IMR-90 (cell line): ENCODE results near the gene PPM1H. TPM values are rescaled to one million over a fixed set of nuclear protein-coding genes. Genes with fewer than 3 reads are reported as not detected.

ENCODE experiments used
- ATAC-seq: fragments of 200-7000 bp; cut with Tn5 transposase; 2 replicates; pipeline ENCODE4 v1.9.1; 2020; ENCODE audit warnings: low read depth, mild to moderate bottlenecking, moderate library complexity
- BruUV-seq: library from RNA; stranded (reverse); fragments of 400-500 nt; replicated peaks from 2 replicates; lab custom pipeline; 2021; lab: Mats Ljungman, UMichigan
- CTCF ChIA-PET: fragments of 300-600 bp; formaldehyde crosslinking; extraction: SDS; loops from one replicate; lab custom pipeline; 2021; ENCODE audit warnings: antibody characterized with exemption; lab: Yijun Ruan, JAX
- POLR2A ChIA-PET: fragments of 300-600 bp; sonication (Branson Sonifier 250); formaldehyde crosslinking; loops from one replicate; lab custom pipeline; 2022; ENCODE audit warnings: antibody characterized with exemption; ENCODE audit not compliant: unreplicated experiment; lab: Charles Lee
- DNase-seq: peaks from one replicate; pipeline ENCODE4 v3.0.0; 2013
- H2AFZ ChIP-seq: replicated peaks from 2 replicates; pipeline ENCODE3; 2013; ENCODE audit warnings: low read length, mild to moderate bottlenecking; ENCODE audit not compliant: poor library complexity
- H2AK5ac ChIP-seq: 2 replicates; pipeline ENCODE4 v1.6.1; 2013; ENCODE audit warnings: low read depth, low read length, inconsistent platforms
- H2AK9ac ChIP-seq: replicated peaks from 2 replicates; pipeline ENCODE3; 2013; ENCODE audit warnings: mild to moderate bottlenecking, low read depth, low read length, moderate library complexity; ENCODE audit not compliant: poor library complexity
- H2BK120ac ChIP-seq: 2 replicates; pipeline ENCODE4 v1.6.1; 2013; ENCODE audit warnings: low read depth, low read length, inconsistent platforms
- H2BK15ac ChIP-seq: 3 replicates; pipeline ENCODE4 v1.6.1; 2013; ENCODE audit warnings: low read depth, low read length, inconsistent platforms
- H2BK20ac ChIP-seq: 2 replicates; pipeline ENCODE4 v1.6.1; 2013; ENCODE audit warnings: low read depth, mild to moderate bottlenecking, inconsistent platforms, low read length, moderate library complexity
- H2BK5ac ChIP-seq: 2 replicates; pipeline ENCODE4 v1.6.1; 2013; ENCODE audit warnings: mild to moderate bottlenecking, low read depth, low read length, inconsistent platforms; ENCODE audit not compliant: poor library complexity, severe bottlenecking
- H3K14ac ChIP-seq: replicated peaks from 2 replicates; pipeline ENCODE4 v1.6.1; 2013; ENCODE audit warnings: low read depth, low read length, inconsistent platforms
- H3K18ac ChIP-seq: 2 replicates; pipeline ENCODE4 v1.6.1; 2013; ENCODE audit warnings: low read depth, low read length, control low read depth
- H3K23ac ChIP-seq: 2 replicates; pipeline ENCODE4 v1.6.1; 2013; ENCODE audit warnings: low read depth, low read length, inconsistent platforms
- H3K27ac ChIP-seq: 2 replicates; pipeline ENCODE4 v1.5.1; 2013; ENCODE audit warnings: mild to moderate bottlenecking, control low read depth, low read length; ENCODE audit not compliant: insufficient read depth
- H3K27me3 ChIP-seq: 2 replicates; pipeline ENCODE4 v1.6.1; 2013; ENCODE audit warnings: low read length; ENCODE audit not compliant: control insufficient read depth, insufficient read depth
- H3K36me3 ChIP-seq: 2 replicates; pipeline ENCODE4 v1.6.1; 2013; ENCODE audit warnings: low read length, mixed read lengths; ENCODE audit not compliant: control insufficient read depth, insufficient read depth
- H3K4ac ChIP-seq: 2 replicates; pipeline ENCODE4 v1.6.1; 2013; ENCODE audit warnings: low read depth, low read length, inconsistent platforms
- H3K4me1 ChIP-seq: 2 replicates; pipeline ENCODE4 v1.6.1; 2013; ENCODE audit warnings: low read length, mixed read lengths; ENCODE audit not compliant: control insufficient read depth, insufficient read depth
- H3K4me2 ChIP-seq: 2 replicates; pipeline ENCODE4 v1.6.1; 2013; ENCODE audit warnings: low read depth, mild to moderate bottlenecking, control low read depth, low read length, moderate library complexity
- H3K4me3 ChIP-seq: 2 replicates; pipeline ENCODE4 v1.5.1; 2013; ENCODE audit warnings: low read depth, mild to moderate bottlenecking, control low read depth, low read length, moderate library complexity; ENCODE audit not compliant: insufficient read depth
- H3K56ac ChIP-seq: 2 replicates; pipeline ENCODE4 v1.6.1; 2013; ENCODE audit warnings: low read length, inconsistent platforms; ENCODE audit not compliant: insufficient read depth; ENCODE audit errors: extremely low read depth
- H3K79me1 ChIP-seq, 2 experiments: 2 replicates each; pipeline ENCODE4 v1.6.1; 2013; ENCODE audit warnings: low read length in 2 of 2, inconsistent platforms in 1 of 2, low read depth in 1 of 2
- H3K9ac ChIP-seq: 2 replicates; pipeline ENCODE4 v1.6.1; 2013; ENCODE audit warnings: low read depth, low read length, control low read depth
- H3K9me1 ChIP-seq: 2 replicates; pipeline ENCODE4 v1.6.1; 2013; ENCODE audit warnings: low read length, inconsistent platforms; ENCODE audit not compliant: insufficient read depth
- H3K9me3 ChIP-seq: 2 replicates; pipeline ENCODE4 v1.6.1; 2013; ENCODE audit warnings: low read length; ENCODE audit not compliant: control insufficient read depth, insufficient read depth
- H4K20me1 ChIP-seq: 2 replicates; pipeline ENCODE4 v1.6.1; 2013; ENCODE audit warnings: low read length, inconsistent platforms; ENCODE audit not compliant: insufficient read depth
- H4K5ac ChIP-seq: 2 replicates; pipeline ENCODE4 v1.6.1; 2013; ENCODE audit warnings: mild to moderate bottlenecking, low read depth, low read length, control low read depth
- H4K8ac ChIP-seq, 2 experiments: 2 replicates each; pipeline ENCODE4 v1.6.1; 2013; ENCODE audit warnings: low read depth in 2 of 2, low read length in 2 of 2, control low read depth in 1 of 2, inconsistent platforms in 1 of 2
- H4K91ac ChIP-seq: 2 replicates; pipeline ENCODE4 v1.6.1; 2013; ENCODE audit warnings: low read depth, low read length, inconsistent platforms; ENCODE audit not compliant: insufficient read depth
- BHLHE40 ChIP-seq: fragments of 150-350 bp; IDR thresholded peaks from 2 replicates; pipeline ENCODE4 v1.6.1; 2016; ENCODE audit warnings: mild to moderate bottlenecking, low read depth, low read length
- CEBPB ChIP-seq: IDR thresholded peaks from 2 replicates; pipeline ENCODE4 v1.6.1; 2012; ENCODE audit warnings: low read depth, low read length, improper control_type of control experiment
- CHD1 ChIP-seq: IDR thresholded peaks from 2 replicates; pipeline ENCODE4 v1.6.1; 2012; ENCODE audit warnings: low read depth, low read length, improper control_type of control experiment
- FOS ChIP-seq: fragments of 150-350 bp; IDR thresholded peaks from 2 replicates; pipeline ENCODE4 v1.6.1; 2016; ENCODE audit warnings: low read depth, low read length
- MAFK ChIP-seq: IDR thresholded peaks from 2 replicates; pipeline ENCODE4 v1.6.1; 2012; ENCODE audit warnings: low read depth, low read length, improper control_type of control experiment
- MAZ ChIP-seq: IDR thresholded peaks from 2 replicates; pipeline ENCODE4 v1.6.1; 2012; ENCODE audit warnings: low read depth, mild to moderate bottlenecking, low read length, improper control_type of control experiment, moderate library complexity, borderline replicate concordance
- MXI1 ChIP-seq: IDR thresholded peaks from 2 replicates; pipeline ENCODE4 v1.6.1; 2012; ENCODE audit warnings: low read depth, mild to moderate bottlenecking, low read length, moderate library complexity, borderline replicate concordance
- NFE2L2 ChIP-seq: fragments of 150-350 bp; IDR thresholded peaks from 2 replicates; pipeline ENCODE4 v1.6.1; 2016; ENCODE audit warnings: low read depth, mild to moderate bottlenecking, low read length
- POLR2A ChIP-seq: IDR thresholded peaks from 2 replicates; pipeline ENCODE4 v1.6.1; 2012; ENCODE audit warnings: mild to moderate bottlenecking, low read depth, low read length
- RAD21 ChIP-seq: IDR thresholded peaks from 2 replicates; pipeline ENCODE4 v1.6.1; 2012; ENCODE audit warnings: low read length, improper control_type of control experiment
- RCOR1 ChIP-seq: IDR thresholded peaks from 2 replicates; pipeline ENCODE4 v1.6.1; 2012; ENCODE audit warnings: mild to moderate bottlenecking, low read length, improper control_type of control experiment; ENCODE audit not compliant: insufficient replicate concordance
- RFX5 ChIP-seq: IDR thresholded peaks from 2 replicates; pipeline ENCODE4 v1.8.0; 2012; ENCODE audit warnings: low read depth, mild to moderate bottlenecking, low read length, moderate library complexity
- SMC3 ChIP-seq: fragments of 150-350 bp; IDR thresholded peaks from 2 replicates; pipeline ENCODE4 v1.6.1; 2016; ENCODE audit warnings: low read depth, mild to moderate bottlenecking, antibody characterized with exemption, low read length, moderate library complexity
- WGBS, 2 experiments: methylation state at CpG; one replicate each; pipeline versions ENCODE4 v1.1.5 to v1.1.7; 2013; ENCODE audit warnings: missing lambda C conversion rate in 2 of 2; ENCODE audit not compliant: insufficient read length in 1 of 2; ENCODE audit errors: extremely low coverage in 2 of 2; 5-methylcytosine and 5-hydroxymethylcytosine counted together
- dilution Hi-C: fragments of 300-500 bp; cut with HindIII; formaldehyde crosslinking; loops from one replicate; pipeline ENCODE4 v1.14.3; 2018; ENCODE audit warnings: low sequenced_read_pairs; ENCODE audit not compliant: unreplicated experiment
- in situ Hi-C: fragments of 300-500 bp; cut with MboI; formaldehyde crosslinking; loops from 3 replicates; pipeline ENCODE4 v1.14.3; 2019; ENCODE audit warnings: low sequenced_read_pairs, inconsistent platforms, mixed read lengths
- intact Hi-C: fragments of 100-400 bp; cut with micrococcal nuclease; formaldehyde crosslinking; loops from 2 replicates; pipeline ENCODE4 v1.10.0; 2022
- polyA plus RNA-seq, 3 experiments: library from polyadenylated mRNA; depleted of rRNA; stranded (reverse); fragments of >200 nt; gene quantifications; 2 replicates each; pipeline ENCODE4 v1.2.3, GENCODE V29; 2012; ENCODE audit warnings: low replicate concordance in 1 of 3
- total RNA-seq: library from RNA; depleted of rRNA; stranded (reverse); fragments of >200 nt; gene quantifications from 2 replicates; pipeline ENCODE4 v1.2.3, GENCODE V29; 2012
- TF ChIP-seq, protein P1 (sequence below): fragments of 150-350 bp; IDR thresholded peaks from 2 replicates; pipeline ENCODE4 v1.6.1; 2016; ENCODE audit warnings: low read depth, mild to moderate bottlenecking, low read length, moderate library complexity, borderline replicate concordance
- TF ChIP-seq, protein P2 (sequence below): fragments of 150-350 bp; IDR thresholded peaks from 2 replicates; pipeline ENCODE4 v1.6.1; 2017; ENCODE audit warnings: mild to moderate bottlenecking, antibody characterized with exemption, low read length, low read depth
- TF ChIP-seq, protein P3 (sequence below): conservative IDR thresholded peaks from 2 replicates; pipeline ENCODE4 v1.5.1; 2012; ENCODE audit warnings: mild to moderate bottlenecking, low read depth, low read length, improper control_type of control experiment

PPM1H gene
- total and polyA plus RNA-seq, 2 of the 4 experiments (the other 2 are of a cell fraction), result 0.14 to 0.18 TPM

DNA sequence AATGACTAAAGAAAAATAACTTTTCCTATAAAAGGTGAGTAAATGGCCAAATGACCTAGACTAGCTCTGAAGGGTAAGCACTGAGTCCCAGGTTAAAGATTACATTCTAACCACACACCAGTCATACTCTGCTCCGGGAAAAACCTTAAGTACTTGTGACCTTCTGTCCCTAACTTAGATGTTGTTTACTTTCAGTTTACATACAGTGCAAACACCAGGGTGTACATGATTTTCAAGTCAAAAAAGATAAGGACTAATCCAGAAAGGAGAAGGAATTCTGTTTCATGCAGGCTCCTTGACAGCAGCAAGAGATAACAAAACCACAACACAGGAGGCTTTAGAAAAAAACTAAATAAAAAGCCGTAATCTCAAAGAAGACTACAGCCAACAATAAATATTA, 174.2 kb downstream of the PPM1H start:
- H2BK15ac ChIP-seq, result no peak overlapping the region
- ATAC-seq, result peak; percentile 18
- no peaks in the 10 kb centered on the region for H3K9me3 ChIP-seq
- no peak overlapping the region for H2AK5ac ChIP-seq
- no peak overlapping the region for H4K91ac ChIP-seq
- peaks cover 40% of the 10 kb centered on the region for H3K27me3 ChIP-seq
- no peak overlapping the region for H3K4ac ChIP-seq
- H3K36me3 ChIP-seq, result no peaks in the 10 kb centered on the region
- peak; percentile 47 for DNase-seq
- WGBS, 2 experiments, result no CpG with 5 or more reads among the region's 2 CpGs
- no peak overlapping the region for H2BK5ac ChIP-seq
- H3K4me3 ChIP-seq, result no peak overlapping the region
- no peak overlapping the region for H2AFZ ChIP-seq
- H3K9ac ChIP-seq, result no peak overlapping the region
- peaks cover 8% of the 10 kb centered on the region for H3K4me1 ChIP-seq
- H2AK9ac ChIP-seq, result no peak overlapping the region
- no peak overlapping the region for H3K56ac ChIP-seq
- H2BK20ac ChIP-seq, result no peak overlapping the region
- ChIA-PET CTCF (no interaction called here), POLR2A (no interaction called here)
- H3K14ac ChIP-seq, result no peak overlapping the region
- H3K18ac ChIP-seq, result no peak overlapping the region
- BruUV-seq, result no TSS peak
- dilution Hi-C loops (no loop called here), intact Hi-C loops (loop anchor here (5.0 kb wide), 1 partner anchor 128 kb away; no protein-coding TSS in a partner anchor), in situ Hi-C loops (no loop called here)
- H2BK120ac ChIP-seq, result no peak overlapping the region
- H4K20me1 ChIP-seq, result peaks cover 3% of the 10 kb centered on the region; the same call in 1 of the 2 replicates
- no peak overlapping the region for H3K27ac ChIP-seq
- no peak overlapping the region for H4K8ac ChIP-seq
- H3K9me1 ChIP-seq, result peaks cover 7% of the 10 kb centered on the region
- no peak overlapping the region for H4K5ac ChIP-seq
- H3K23ac ChIP-seq, result no peak overlapping the region
- no peaks in the 10 kb centered on the region for H3K79me1 ChIP-seq
- H3K4me2 ChIP-seq, result peak overlapping the region; percentile 43; the same call in 1 of the 2 replicates
- TF ChIP-seq CHD1, result no peak
- TF ChIP-seq MXI1, result no peak
- TF ChIP-seq NFE2L2, result no peak
- TF ChIP-seq SMC3, result no peak
- no peak for TF ChIP-seq RAD21
- TF ChIP-seq RCOR1, result no peak
- TF ChIP-seq, protein P1, sequence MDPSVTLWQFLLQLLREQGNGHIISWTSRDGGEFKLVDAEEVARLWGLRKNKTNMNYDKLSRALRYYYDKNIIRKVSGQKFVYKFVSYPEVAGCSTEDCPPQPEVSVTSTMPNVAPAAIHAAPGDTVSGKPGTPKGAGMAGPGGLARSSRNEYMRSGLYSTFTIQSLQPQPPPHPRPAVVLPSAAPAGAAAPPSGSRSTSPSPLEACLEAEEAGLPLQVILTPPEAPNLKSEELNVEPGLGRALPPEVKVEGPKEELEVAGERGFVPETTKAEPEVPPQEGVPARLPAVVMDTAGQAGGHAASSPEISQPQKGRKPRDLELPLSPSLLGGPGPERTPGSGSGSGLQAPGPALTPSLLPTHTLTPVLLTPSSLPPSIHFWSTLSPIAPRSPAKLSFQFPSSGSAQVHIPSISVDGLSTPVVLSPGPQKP, result no peak
- TF ChIP-seq FOS, result no peak
- TF ChIP-seq POLR2A, result no peak
- TF ChIP-seq, protein P2, sequence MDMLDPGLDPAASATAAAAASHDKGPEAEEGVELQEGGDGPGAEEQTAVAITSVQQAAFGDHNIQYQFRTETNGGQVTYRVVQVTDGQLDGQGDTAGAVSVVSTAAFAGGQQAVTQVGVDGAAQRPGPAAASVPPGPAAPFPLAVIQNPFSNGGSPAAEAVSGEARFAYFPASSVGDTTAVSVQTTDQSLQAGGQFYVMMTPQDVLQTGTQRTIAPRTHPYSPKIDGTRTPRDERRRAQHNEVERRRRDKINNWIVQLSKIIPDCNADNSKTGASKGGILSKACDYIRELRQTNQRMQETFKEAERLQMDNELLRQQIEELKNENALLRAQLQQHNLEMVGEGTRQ, result no peak
- TF ChIP-seq CEBPB, result no peak
- TF ChIP-seq, protein P3, sequence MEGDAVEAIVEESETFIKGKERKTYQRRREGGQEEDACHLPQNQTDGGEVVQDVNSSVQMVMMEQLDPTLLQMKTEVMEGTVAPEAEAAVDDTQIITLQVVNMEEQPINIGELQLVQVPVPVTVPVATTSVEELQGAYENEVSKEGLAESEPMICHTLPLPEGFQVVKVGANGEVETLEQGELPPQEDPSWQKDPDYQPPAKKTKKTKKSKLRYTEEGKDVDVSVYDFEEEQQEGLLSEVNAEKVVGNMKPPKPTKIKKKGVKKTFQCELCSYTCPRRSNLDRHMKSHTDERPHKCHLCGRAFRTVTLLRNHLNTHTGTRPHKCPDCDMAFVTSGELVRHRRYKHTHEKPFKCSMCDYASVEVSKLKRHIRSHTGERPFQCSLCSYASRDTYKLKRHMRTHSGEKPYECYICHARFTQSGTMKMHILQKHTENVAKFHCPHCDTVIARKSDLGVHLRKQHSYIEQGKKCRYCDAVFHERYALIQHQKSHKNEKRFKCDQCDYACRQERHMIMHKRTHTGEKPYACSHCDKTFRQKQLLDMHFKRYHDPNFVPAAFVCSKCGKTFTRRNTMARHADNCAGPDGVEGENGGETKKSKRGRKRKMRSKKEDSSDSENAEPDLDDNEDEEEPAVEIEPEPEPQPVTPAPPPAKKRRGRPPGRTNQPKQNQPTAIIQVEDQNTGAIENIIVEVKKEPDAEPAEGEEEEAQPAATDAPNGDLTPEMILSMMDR, result no peak
- no peak for TF ChIP-seq MAZ
- no peak for TF ChIP-seq RFX5
- TF ChIP-seq MAFK, result no peak
- TF ChIP-seq BHLHE40, result no peak
